Measurements from ENCODE around the gene FAM32A.

Gene FAM32A

DNA sequence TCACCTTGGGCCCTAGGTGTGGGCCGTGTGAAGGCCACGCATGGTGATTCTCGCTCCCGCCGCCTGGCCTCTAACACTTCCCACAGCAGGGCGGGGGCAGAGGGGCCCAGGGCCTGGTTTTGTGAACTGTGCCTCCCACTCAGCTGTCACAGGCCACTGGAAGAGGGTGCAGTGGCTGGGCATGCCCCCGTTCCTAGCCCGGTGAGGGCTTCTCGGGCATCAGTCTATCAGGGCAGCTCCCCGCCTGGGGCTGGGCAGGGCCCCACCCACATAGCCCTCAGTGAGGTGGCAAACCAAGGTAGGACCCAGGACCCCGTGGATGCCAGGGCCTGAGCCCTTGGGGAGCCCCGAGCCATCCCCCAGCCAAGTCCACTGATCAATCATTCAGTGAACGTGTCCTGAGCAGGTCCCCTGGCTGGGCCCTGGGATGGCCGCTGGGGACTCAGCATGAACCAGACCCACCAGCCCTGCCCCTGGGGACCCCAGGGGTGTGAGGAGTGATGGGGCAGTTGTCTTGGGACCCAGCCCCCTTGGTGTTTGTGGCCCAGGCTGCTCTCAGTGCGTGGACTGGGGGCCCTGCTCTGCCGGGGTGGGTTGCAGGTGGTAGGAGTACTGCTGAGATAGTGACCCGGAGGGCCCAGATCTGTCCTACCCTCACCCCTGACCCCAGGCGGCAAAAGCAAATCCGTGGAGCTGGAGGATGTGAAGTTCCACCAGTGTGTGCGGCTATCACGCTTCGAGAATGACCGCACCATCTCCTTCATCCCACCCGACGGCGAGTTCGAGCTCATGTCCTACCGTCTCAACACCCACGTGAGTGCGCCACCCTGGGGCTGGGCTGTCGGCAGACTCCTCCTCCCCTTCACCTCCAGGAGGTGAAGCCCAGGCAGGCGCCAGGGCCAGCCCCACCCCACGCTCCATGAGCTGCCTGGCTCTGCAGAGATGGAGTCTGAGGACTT, 41.9 kb downstream of the FAM32A start:
- no peak for DNase-seq

DNA sequence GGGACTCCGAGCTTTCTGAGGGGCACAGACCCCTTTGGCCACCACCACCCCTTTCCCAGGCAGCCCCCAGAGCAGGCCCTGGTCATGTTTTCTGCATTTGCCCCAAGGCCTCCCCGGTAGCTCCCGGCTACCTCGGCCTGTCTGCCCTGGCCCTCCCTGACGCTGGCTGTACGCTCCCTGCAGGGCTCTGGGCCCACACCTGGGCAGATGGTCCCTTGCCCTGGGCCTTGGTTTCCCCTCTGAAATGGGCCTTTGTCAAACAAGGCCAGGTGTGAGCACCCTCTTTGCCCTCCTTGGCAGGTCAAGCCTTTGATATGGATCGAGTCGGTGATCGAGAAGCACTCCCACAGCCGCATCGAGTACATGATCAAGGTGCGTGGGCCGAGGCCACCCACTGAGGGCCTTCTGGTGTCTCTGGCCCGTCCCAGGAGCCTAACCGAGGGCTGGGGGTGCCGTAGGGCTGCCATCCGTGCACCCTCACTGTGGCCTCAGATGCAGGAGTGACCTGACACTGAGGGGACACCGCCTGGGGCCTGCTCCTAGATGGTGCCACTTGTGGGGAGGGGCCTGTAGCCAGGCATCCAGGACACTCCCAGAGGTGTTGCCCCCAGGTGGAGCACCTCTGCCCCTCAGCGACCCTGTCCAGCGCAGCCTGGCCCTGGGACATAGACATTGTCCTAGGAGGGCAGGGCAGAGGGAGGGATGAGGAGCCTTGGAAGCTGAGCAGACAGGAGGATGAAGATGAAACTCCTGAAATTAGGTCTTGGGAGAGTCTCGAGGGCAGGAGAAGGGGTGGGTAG, 42.8 kb downstream of the FAM32A start:
- DNase-seq = no peak

DNA sequence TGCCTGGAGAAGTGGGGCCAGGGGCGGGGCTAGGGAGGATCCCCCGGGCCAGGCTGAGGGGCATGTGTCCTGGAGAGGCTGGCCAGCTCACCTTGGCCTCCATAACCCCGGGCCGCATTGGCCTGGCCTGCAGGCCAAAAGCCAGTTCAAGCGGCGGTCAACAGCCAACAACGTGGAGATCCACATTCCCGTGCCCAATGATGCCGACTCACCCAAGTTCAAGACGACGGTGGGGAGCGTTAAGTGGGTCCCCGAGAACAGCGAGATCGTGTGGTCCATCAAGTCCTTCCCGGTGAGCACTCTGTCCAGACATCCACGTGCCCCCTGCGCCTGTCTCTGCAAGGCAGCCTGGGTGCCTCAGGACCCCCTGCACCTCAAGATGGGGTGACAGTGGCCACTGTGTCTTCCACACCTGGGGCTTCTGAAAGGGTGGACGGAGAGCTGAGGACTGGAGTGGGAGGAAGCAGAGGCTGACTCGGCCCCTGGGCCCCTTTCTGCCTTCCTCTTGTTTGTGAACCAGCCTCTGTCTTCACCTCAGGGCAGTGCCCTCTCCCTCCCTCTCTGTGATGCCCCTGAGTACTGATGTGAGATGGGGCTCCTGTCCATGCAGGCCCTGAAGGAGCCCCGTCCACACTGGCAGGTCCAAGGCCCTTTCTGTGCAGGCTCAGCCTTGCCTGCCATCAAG, 43.6 kb downstream of the FAM32A start:
- no peak for DNase-seq

DNA sequence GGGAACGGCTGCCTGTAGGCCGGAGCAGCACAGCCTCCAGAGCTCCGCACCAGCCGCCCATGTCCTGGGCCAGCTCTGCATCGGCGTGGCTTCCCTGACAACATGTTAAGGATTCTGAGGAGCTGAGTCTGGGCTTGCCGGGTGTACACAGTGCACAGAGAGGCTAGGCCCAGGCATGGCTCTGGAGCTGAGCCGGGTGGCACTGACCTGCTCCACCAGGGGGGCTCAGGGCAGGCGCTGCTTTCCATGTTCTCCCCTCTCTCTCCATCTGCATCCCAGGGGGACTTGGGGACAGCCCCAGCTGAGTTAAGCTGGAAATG, 44.1 kb downstream of the FAM32A start:
- DNase-seq = no peak

DNA sequence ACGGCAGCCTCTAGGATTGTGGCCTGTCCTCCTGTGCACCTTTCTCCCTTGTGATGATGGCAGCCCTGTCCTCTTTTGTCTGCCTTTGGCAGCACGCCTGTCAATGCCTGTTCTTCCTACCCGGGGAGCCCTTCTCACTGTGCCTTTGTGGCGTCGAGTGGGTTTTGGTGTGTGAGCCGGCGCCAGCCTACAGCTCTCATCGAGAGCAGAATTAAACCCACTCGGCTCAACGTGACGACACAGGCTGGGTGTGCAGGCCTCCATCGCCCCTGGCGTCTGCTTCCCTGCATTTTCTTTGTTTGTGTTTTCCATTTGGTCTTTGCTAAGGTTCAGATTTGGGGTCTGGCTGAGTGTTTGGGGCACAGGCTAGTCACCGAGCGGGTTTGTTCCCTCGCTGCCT, 46.9 kb downstream of the FAM32A start:
- no peak for DNase-seq

DNA sequence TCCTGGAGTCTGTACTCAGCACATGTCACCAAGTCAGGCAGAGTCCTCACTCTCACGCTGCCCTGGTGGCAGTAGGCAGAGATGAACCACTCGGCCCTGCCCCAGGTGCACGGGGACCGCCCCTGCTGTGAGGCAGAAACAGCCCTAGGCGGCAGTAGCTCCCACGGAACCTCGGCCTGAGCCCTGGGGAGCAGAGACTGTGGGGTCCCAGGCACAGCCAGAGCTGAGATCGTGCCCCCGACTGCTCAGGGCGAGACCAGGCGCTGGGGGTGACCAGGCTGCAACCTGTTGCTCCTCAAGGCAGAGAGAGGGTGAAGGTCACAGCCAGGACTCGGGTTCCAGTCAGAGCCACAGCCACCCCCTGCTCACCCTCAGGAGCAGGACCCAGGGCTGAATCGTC, 47.4 kb downstream of the FAM32A start:
- DNase-seq = no peak

DNA sequence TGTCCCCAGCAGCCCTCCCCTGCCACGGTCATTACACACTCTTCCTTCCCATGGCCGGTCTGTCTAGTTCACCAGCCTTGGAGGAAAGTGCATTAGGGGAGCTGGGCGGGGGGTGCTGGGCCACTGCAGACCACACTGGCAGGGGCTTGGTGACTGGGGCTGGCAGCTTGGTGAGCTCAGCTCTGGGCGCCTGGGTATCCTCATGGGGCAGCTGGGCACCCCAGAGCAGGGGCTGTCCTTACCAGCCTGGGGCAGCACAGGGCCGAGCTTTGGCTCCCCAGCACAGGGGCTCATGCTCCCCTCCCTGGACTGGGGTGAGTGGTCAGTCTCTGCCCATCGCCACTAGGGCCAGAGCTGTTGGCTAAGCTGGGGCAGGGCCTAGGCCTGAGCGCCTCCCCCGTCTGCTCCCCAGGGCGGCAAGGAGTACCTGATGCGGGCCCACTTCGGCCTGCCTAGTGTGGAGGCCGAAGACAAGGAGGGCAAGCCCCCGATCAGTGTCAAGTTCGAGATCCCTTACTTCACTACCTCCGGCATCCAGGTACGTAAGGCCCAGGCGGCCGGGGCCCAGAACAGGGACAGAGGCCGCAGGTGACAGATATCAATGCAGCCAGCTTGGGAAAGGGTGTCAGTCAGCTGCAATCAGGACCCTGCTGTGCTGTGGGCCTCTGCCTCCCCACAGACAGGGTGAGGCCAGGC, 48.0 kb downstream of the FAM32A start:
- DNase-seq = no peak

DNA sequence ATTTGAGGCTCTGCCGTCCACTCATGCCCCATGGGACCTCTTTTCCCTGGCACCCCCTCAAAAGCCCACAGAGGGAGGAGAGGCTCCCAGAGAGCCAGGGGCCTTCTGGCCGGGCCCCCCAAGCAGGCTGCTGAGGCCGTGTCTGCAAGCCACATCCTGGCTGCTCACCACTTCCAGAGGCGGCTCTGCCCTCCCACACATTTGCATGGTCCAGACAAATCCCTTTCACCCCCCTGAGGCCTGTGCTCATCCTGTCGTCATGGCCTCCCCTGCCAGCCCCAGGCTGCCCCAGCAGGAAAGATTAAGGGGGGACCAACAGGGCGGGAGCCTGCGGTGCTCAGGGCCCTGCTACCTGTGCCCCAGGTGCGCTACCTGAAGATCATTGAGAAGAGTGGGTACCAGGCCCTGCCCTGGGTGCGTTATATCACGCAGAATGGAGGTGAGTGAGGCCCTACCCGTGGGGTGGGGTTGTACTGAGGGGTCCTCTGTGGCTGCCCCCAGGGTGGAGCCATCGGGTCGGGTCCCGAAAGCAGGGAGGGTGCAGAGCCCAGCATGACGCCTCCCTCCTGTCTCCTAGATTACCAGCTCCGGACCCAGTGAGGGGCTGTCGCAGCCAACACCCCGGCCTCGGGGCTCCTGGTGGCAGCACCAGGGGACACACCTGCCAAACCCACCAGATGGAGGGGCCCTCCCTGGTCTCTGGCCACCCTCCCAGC, 48.8 kb downstream of the FAM32A start:
- no peak for DNase-seq

DNA sequence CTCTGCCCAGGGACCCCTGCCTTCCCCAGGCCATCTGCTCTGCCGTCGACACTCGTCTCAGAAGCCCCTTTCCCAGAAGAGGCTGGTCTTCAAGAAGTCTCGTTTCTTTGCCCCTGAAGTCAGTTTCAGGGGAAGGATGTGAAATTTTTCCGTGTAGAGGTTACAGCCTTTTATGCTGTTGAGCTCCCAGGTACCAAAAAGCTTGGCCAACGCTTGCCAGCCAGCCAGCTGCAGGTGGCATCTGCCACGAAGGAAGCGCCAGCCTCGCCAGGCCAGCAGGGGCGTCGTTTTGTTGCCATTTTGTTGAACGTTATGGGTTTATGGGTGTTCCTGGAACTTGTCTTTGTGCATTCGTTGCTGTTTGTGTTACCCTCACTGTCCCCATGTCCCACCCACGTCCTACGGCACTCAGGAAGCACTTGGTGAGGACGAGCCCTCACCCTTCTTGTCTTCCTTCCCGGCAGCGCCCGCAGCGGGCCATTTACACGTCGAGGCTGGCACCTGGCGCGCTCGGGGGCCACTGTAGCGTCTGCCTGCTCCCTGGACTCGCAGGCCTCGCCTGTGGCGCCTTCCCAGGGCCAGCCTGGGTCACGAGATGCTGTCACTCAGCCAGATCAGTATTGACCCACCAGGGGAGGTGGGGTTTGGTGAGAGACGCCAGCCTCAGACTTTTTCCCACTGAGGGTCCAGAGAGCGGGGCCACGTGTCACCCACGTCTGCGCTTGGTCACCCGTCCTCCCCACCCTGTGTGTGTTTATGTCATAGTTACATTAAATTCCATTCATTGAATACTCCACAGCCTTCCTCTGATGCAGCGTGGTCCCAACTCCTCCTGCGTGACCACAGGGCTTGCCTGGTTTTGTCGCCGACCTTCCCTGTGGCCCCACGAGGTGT, 49.6 kb downstream of the FAM32A start:
- DNase-seq = no peak

DNA sequence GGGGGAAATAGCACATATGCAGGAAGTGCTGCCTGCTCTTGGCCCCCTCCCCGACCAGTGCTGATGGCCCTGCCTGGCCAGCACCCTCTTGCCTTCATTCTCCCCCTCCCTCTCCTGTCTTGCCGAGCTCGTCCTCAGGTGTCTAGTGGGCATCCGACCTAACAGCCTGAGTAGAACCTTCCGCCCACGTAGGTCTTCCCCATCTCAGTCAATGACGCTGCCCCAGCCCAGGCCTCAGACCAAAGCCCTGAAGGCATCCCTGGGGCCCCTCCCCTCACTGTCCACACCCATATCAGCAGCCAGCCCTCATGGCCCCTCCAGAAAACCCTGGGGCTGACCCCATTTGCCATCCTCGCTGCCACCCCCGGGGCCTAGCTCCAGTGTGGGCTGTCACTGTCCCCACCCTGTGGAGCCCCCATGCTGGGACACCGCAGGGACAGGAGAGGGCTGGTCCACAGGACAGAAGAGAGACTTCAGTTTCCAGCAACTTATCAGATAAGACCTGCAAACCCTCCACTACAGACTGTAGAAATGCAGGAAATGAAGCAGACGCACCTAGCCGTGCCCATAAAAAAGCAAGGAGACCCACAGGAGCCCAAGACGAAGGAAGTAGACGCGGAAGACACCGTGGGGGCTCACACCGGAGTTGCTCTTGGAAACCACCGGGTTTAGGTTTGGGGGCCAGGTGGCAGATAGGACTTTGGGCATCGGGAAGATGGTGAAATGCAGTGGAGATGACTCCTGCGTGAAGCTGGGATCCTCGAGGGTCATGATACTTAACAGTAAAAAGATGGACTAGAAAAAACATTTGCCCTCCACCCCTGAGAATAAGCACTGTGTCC, 50.8 kb downstream of the FAM32A start:
- DNase-seq = no peak

Data from NCI-H526 treated with DMSO at 0.1 percent for 48 hours (cell line).